Hematopoietic multipotent progenitor cell treated with erythropoietin and hydrocortisone succinate and interleukin-3 and kit ligand, for 4 days (in vitro differentiated cells): Measurements from ENCODE around the gene AKAP6.
"Not testable (repeated sequence)": the region's sequence is repeated elsewhere in the genome, so short reads cannot be mapped to it uniquely, and the experiment has no call there.

Experiments
- DNase-seq: peaks from one replicate; pipeline ENCODE4 v3.0.0-alpha.2; 2015

AKAP6 gene

GRCh38 chr14:32449648-32450047 is 120.5 kb downstream of the AKAP6 start:
- DNase-seq: no peak

- no peak for DNase-seq
Observed at GRCh38 chr14:32450919-32451675, 122.0 kb downstream of the AKAP6 start.

- DNase-seq: no peak
Observed at GRCh38 chr14:32453857-32454810, 125.0 kb downstream of the AKAP6 start.

- no peak for DNase-seq
Observed at GRCh38 chr14:32457213-32457920, 128.3 kb downstream of the AKAP6 start.

GRCh38 chr14:32458720-32459119 is 129.6 kb downstream of the AKAP6 start:
- no peak for DNase-seq

GRCh38 chr14:32460267-32460666 is 131.2 kb downstream of the AKAP6 start:
- DNase-seq: no peak

GRCh38 chr14:32462553-32462952 is 133.5 kb downstream of the AKAP6 start:
- DNase-seq: not testable (repeated sequence)

- no peak for DNase-seq
Observed at GRCh38 chr14:32468955-32469354, 139.9 kb downstream of the AKAP6 start.

GRCh38 chr14:32469388-32470160 is 140.5 kb downstream of the AKAP6 start:
- peak; percentile 70 for DNase-seq

- no peak for DNase-seq
Observed at GRCh38 chr14:32470161-32470715, 141.1 kb downstream of the AKAP6 start.

- DNase-seq: no peak
Observed at GRCh38 chr14:32471181-32471580, 142.1 kb downstream of the AKAP6 start.

GRCh38 chr14:32472076-32472475 is 143.0 kb downstream of the AKAP6 start:
- DNase-seq: no peak

GRCh38 chr14:32472512-32473463 is 143.7 kb downstream of the AKAP6 start:
- DNase-seq: no peak

- DNase-seq: no peak
Observed at GRCh38 chr14:32473464-32473855, 144.4 kb downstream of the AKAP6 start.

- DNase-seq: no peak
Observed at GRCh38 chr14:32474478-32475195, 145.5 kb downstream of the AKAP6 start.

- DNase-seq: no peak
Observed at GRCh38 chr14:32476532-32476931, 147.4 kb downstream of the AKAP6 start.

- DNase-seq: no peak
Observed at GRCh38 chr14:32477396-32477795, 148.3 kb downstream of the AKAP6 start.

- no peak for DNase-seq
Observed at GRCh38 chr14:32478050-32478449, 149.0 kb downstream of the AKAP6 start.

GRCh38 chr14:32480337-32480736 is 151.2 kb downstream of the AKAP6 start:
- DNase-seq: no peak

GRCh38 chr14:32481707-32482106 is 152.6 kb downstream of the AKAP6 start:
- no peak for DNase-seq
